SK-N-SH treated with all-trans-retinoic acid at 6 μM for 48 hours (cell line): ENCODE data around the gene CD40LG.

Experiments used
- ATAC-seq: fragments of 200-7000 bp; cut with Tn5 transposase; 3 replicates; pipeline ENCODE4 v1.9.1; 2020; ENCODE audit warnings: mild to moderate bottlenecking, moderate library complexity
- ARNTL ChIP-seq: fragments of 450-650 bp; formaldehyde crosslinking; IDR thresholded peaks from 2 replicates; pipeline ENCODE4 v1.5.0; 2020; ENCODE audit warnings: low read depth, mild to moderate bottlenecking, moderate library complexity, borderline replicate concordance
- BACH2 ChIP-seq: fragments of 250-450 bp; sonication (Bioruptor Pico); IDR thresholded peaks from 2 replicates; pipeline ENCODE4 v1.9.0; 2021; ENCODE audit warnings: mild to moderate bottlenecking, borderline replicate concordance
- CSDC2 ChIP-seq: fragments of 250-450 bp; sonication (Bioruptor Pico); IDR thresholded peaks from 2 replicates; pipeline ENCODE4 v1.5.0; 2020; ENCODE audit warnings: mild to moderate bottlenecking, moderate library complexity
- ESRRG ChIP-seq: fragments of 250-450 bp; sonication (Bioruptor Pico); IDR thresholded peaks from 2 replicates; pipeline ENCODE4 v1.6.1; 2021; ENCODE audit warnings: mild to moderate bottlenecking
- GLIS3 ChIP-seq: fragments of 250-450 bp; sonication (Bioruptor Pico); IDR thresholded peaks from 2 replicates; pipeline ENCODE4 v1.5.0; 2020; ENCODE audit warnings: mild to moderate bottlenecking, moderate library complexity
- ISL1 ChIP-seq: fragments of 250-450 bp; sonication (Bioruptor Pico); IDR thresholded peaks from 2 replicates; pipeline ENCODE4 v2.1.2; 2022; ENCODE audit warnings: mild to moderate bottlenecking, moderate library complexity
- OSR1 ChIP-seq: fragments of 250-450 bp; sonication (Bioruptor Pico); IDR thresholded peaks from 2 replicates; pipeline ENCODE4 v1.8.0; 2022; ENCODE audit warnings: moderate library complexity, mild to moderate bottlenecking, inconsistent platforms
- PATZ1 ChIP-seq: fragments of 250-450 bp; sonication (Bioruptor Pico); IDR thresholded peaks from 2 replicates; pipeline ENCODE4 v1.8.0; 2020; ENCODE audit warnings: mild to moderate bottlenecking, moderate library complexity, borderline replicate concordance
- POU6F1 ChIP-seq: fragments of 250-450 bp; sonication (Bioruptor Pico); IDR thresholded peaks from 2 replicates; pipeline ENCODE4 v1.8.0; 2021; ENCODE audit warnings: low read depth, mild to moderate bottlenecking, moderate library complexity, borderline replicate concordance
- PPARA ChIP-seq: fragments of 250-450 bp; sonication (Bioruptor Pico); IDR thresholded peaks from 2 replicates; pipeline ENCODE4 v1.5.0; 2020; ENCODE audit warnings: mild to moderate bottlenecking, borderline replicate concordance
- RARB ChIP-seq: fragments of 250-450 bp; sonication (Bioruptor Pico); IDR thresholded peaks from 2 replicates; pipeline ENCODE4 v1.8.0; 2021; ENCODE audit warnings: mild to moderate bottlenecking, moderate library complexity
- SNAI2 ChIP-seq: fragments of 250-450 bp; sonication (Bioruptor Pico); IDR thresholded peaks from 2 replicates; pipeline ENCODE4 v1.5.0; 2020; ENCODE audit warnings: mild to moderate bottlenecking, moderate library complexity
- TCF4 ChIP-seq: fragments of 250-450 bp; sonication (Bioruptor Pico); IDR thresholded peaks from 2 replicates; pipeline ENCODE4 v1.8.0; 2021; ENCODE audit warnings: mild to moderate bottlenecking, moderate library complexity, borderline replicate concordance
- TOX ChIP-seq: fragments of 250-450 bp; sonication (Bioruptor Pico); IDR thresholded peaks from 2 replicates; pipeline ENCODE4 v1.8.0; 2021; ENCODE audit warnings: mild to moderate bottlenecking, moderate library complexity, borderline replicate concordance
- TSHZ2 ChIP-seq: fragments of 250-450 bp; sonication (Bioruptor Pico); IDR thresholded peaks from 2 replicates; pipeline ENCODE4 v1.5.0; 2020; ENCODE audit warnings: mild to moderate bottlenecking, moderate library complexity
- ZC3H10 ChIP-seq: fragments of 250-450 bp; sonication (Bioruptor Pico); IDR thresholded peaks from 2 replicates; pipeline ENCODE4 v1.5.1; 2021; ENCODE audit warnings: mild to moderate bottlenecking, moderate library complexity
- ZFP30 ChIP-seq: fragments of 450-650 bp; formaldehyde crosslinking; IDR thresholded peaks from 2 replicates; pipeline ENCODE4 v1.5.0; 2022; ENCODE audit warnings: mild to moderate bottlenecking, moderate library complexity
- ZNF565 ChIP-seq: fragments of 450-650 bp; formaldehyde crosslinking; conservative IDR thresholded peaks from 2 replicates; pipeline ENCODE4 v1.5.0; 2020; ENCODE audit warnings: low read depth, mild to moderate bottlenecking, moderate library complexity
- ZNF70 ChIP-seq: fragments of 450-650 bp; formaldehyde crosslinking; IDR thresholded peaks from 2 replicates; pipeline ENCODE4 v1.5.0; 2020; ENCODE audit warnings: mild to moderate bottlenecking, moderate library complexity
- ZNF8 ChIP-seq: fragments of 450-650 bp; formaldehyde crosslinking; IDR thresholded peaks from 2 replicates; pipeline ENCODE4 v1.5.0; 2020; ENCODE audit warnings: mild to moderate bottlenecking, moderate library complexity
- TF ChIP-seq, protein P1 (sequence below): fragments of 250-450 bp; sonication (Bioruptor Pico); IDR thresholded peaks from 2 replicates; pipeline ENCODE4 v1.5.1; 2020; ENCODE audit warnings: low read depth, mild to moderate bottlenecking, moderate library complexity

The CD40LG gene

GRCh38 chrX:136658151-136658550, 10.2 kb downstream of the CD40LG start (continued):
- TF ChIP-seq POU6F1 (CRISPR knock-in tag) (no peak), ARNTL (no peak), ESRRG (CRISPR knock-in tag) (no peak), ISL1 (CRISPR knock-in tag) (no peak), ZNF8 (CRISPR knock-in tag) (no peak)

DNA sequence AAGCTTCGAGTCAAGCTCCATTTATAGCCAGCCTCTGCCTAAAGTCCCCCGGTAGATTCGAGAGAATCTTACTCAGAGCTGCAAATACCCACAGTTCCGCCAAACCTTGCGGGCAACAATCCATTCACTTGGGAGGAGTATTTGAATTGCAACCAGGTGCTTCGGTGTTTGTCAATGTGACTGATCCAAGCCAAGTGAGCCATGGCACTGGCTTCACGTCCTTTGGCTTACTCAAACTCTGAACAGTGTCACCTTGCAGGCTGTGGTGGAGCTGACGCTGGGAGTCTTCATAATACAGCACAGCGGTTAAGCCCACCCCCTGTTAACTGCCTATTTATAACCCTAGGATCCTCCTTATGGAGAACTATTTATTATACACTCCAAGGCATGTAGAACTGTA, 11.2 kb downstream of the CD40LG start:
- TF ChIP-seq ARNTL (no peak), TCF4 (CRISPR knock-in tag) (no peak), ZC3H10 (CRISPR knock-in tag) (no peak), PATZ1 (CRISPR knock-in tag) (no peak), BACH2 (CRISPR knock-in tag) (no peak), ISL1 (CRISPR knock-in tag) (no peak), GLIS3 (CRISPR knock-in tag) (no peak), RARB (CRISPR knock-in tag) (no peak), ZNF8 (CRISPR knock-in tag) (no peak)
- TF ChIP-seq, protein P1, sequence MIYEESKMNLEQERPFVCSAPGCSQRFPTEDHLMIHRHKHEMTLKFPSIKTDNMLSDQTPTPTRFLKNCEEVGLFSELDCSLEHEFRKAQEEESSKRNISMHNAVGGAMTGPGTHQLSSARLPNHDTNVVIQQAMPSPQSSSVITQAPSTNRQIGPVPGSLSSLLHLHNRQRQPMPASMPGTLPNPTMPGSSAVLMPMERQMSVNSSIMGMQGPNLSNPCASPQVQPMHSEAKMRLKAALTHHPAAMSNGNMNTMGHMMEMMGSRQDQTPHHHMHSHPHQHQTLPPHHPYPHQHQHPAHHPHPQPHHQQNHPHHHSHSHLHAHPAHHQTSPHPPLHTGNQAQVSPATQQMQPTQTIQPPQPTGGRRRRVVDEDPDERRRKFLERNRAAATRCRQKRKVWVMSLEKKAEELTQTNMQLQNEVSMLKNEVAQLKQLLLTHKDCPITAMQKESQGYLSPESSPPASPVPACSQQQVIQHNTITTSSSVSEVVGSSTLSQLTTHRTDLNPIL = no peak
- ATAC-seq = no peak

- ATAC-seq = no peak
- TF ChIP-seq ISL1 (CRISPR knock-in tag) (no peak), OSR1 (CRISPR knock-in tag) (no peak), ZFP30 (CRISPR knock-in tag) (no peak)
Measured at GRCh38 chrX:136660896-136661295, 12.9 kb downstream of the CD40LG start.

GRCh38 chrX:136662104-136662503, 14.1 kb downstream of the CD40LG start:
- TF ChIP-seq ZNF8 (CRISPR knock-in tag) = no peak
- no peak for TF ChIP-seq BACH2 (CRISPR knock-in tag)
- TF ChIP-seq, protein P1 = no peak
- TF ChIP-seq TOX = no peak
- TF ChIP-seq ESRRG (CRISPR knock-in tag) = no peak
- ATAC-seq = no peak

GRCh38 chrX:136662976-136663375, 15.0 kb downstream of the CD40LG start:
- ATAC-seq = no peak
- no peak for TF ChIP-seq CSDC2
- no peak for TF ChIP-seq BACH2 (CRISPR knock-in tag)
- TF ChIP-seq TSHZ2 (CRISPR knock-in tag) = no peak
- TF ChIP-seq RARB (CRISPR knock-in tag) = no peak
- no peak for TF ChIP-seq ZNF565
- TF ChIP-seq PATZ1 (CRISPR knock-in tag) = no peak
- no peak for TF ChIP-seq GLIS3 (CRISPR knock-in tag)
- TF ChIP-seq ISL1 (CRISPR knock-in tag) = no peak
- TF ChIP-seq, protein P1 = no peak
- TF ChIP-seq ZNF70 = no peak
- no peak for TF ChIP-seq ZNF8 (CRISPR knock-in tag)
- no peak for TF ChIP-seq SNAI2
- TF ChIP-seq ZC3H10 (CRISPR knock-in tag) = no peak
- no peak for TF ChIP-seq OSR1 (CRISPR knock-in tag)
- no peak for TF ChIP-seq ARNTL
- no peak for TF ChIP-seq PPARA (CRISPR knock-in tag)
